Measurements from ENCODE around the gene WDR93. TPM values are rescaled to one million over a fixed set of nuclear protein-coding genes. Genes with fewer than 3 reads are reported as not detected.

Gene WDR93
- polyA plus RNA-seq, 2 of the 4 experiments (the other 2 are of a cell fraction) = 0.10 to 0.26 TPM

DNA sequence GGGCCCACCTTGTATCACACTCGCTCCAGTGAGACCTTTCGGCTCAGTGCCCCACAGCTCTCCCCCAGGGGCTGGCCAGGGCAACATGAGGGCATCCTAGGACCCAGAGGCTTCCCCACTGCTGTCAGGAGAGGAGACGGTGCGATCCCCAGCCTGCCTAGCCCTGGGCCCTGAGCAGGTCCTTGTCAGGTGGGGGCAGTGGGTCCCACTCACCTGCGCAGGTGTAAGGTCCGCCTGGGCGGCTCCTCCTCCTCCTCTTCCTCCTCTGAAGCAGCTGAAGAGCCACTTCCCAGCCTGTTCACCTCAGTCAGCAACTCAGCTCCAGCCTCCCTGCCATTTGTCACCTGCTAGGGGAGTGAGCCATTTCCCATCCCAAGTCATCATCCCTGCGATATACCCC, 44.9 kb upstream of the WDR93 start:
- no peaks in the 10 kb centered on the region for H3K4me1 ChIP-seq
- H3K4me2 ChIP-seq = no peak overlapping the region
- ATAC-seq (no peak), DNase-seq (ENCODE audit: low read depth in 1 of 2, low spot score in 1 of 2) (no peak), FAIRE-seq (no peak)
- WGBS (ENCODE audit: missing lambda C conversion rate) = 90% methylated on average over 8 of the region's 8 CpGs
- no peak overlapping the region for H3K4me3 ChIP-seq
- POLR2A ChIA-PET = no interaction called here
- H3K9me3 ChIP-seq = peaks cover 6% of the 10 kb centered on the region; the same call in 1 of the 3 replicates
- H3K27ac ChIP-seq = no peak overlapping the region
- TF ChIP-seq, protein P1, sequence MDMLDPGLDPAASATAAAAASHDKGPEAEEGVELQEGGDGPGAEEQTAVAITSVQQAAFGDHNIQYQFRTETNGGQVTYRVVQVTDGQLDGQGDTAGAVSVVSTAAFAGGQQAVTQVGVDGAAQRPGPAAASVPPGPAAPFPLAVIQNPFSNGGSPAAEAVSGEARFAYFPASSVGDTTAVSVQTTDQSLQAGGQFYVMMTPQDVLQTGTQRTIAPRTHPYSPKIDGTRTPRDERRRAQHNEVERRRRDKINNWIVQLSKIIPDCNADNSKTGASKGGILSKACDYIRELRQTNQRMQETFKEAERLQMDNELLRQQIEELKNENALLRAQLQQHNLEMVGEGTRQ (IDR thresholded peaks at IDR 0.05) = no peak
- TF ChIP-seq NR3C1 (IDR thresholded peaks at IDR 0.05) = no peak
- TF ChIP-seq EHF (CRISPR knock-in tag; IDR thresholded peaks at IDR 0.05) = no peak
- TF ChIP-seq, protein P2, sequence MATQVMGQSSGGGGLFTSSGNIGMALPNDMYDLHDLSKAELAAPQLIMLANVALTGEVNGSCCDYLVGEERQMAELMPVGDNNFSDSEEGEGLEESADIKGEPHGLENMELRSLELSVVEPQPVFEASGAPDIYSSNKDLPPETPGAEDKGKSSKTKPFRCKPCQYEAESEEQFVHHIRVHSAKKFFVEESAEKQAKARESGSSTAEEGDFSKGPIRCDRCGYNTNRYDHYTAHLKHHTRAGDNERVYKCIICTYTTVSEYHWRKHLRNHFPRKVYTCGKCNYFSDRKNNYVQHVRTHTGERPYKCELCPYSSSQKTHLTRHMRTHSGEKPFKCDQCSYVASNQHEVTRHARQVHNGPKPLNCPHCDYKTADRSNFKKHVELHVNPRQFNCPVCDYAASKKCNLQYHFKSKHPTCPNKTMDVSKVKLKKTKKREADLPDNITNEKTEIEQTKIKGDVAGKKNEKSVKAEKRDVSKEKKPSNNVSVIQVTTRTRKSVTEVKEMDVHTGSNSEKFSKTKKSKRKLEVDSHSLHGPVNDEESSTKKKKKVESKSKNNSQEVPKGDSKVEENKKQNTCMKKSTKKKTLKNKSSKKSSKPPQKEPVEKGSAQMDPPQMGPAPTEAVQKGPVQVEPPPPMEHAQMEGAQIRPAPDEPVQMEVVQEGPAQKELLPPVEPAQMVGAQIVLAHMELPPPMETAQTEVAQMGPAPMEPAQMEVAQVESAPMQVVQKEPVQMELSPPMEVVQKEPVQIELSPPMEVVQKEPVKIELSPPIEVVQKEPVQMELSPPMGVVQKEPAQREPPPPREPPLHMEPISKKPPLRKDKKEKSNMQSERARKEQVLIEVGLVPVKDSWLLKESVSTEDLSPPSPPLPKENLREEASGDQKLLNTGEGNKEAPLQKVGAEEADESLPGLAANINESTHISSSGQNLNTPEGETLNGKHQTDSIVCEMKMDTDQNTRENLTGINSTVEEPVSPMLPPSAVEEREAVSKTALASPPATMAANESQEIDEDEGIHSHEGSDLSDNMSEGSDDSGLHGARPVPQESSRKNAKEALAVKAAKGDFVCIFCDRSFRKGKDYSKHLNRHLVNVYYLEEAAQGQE (IDR thresholded peaks at IDR 0.05) = no peak
- no peak for TF ChIP-seq NPAS2 (CRISPR knock-in tag; IDR thresholded peaks at IDR 0.05; ENCODE audit: borderline replicate concordance)
- TF ChIP-seq, protein P3, sequence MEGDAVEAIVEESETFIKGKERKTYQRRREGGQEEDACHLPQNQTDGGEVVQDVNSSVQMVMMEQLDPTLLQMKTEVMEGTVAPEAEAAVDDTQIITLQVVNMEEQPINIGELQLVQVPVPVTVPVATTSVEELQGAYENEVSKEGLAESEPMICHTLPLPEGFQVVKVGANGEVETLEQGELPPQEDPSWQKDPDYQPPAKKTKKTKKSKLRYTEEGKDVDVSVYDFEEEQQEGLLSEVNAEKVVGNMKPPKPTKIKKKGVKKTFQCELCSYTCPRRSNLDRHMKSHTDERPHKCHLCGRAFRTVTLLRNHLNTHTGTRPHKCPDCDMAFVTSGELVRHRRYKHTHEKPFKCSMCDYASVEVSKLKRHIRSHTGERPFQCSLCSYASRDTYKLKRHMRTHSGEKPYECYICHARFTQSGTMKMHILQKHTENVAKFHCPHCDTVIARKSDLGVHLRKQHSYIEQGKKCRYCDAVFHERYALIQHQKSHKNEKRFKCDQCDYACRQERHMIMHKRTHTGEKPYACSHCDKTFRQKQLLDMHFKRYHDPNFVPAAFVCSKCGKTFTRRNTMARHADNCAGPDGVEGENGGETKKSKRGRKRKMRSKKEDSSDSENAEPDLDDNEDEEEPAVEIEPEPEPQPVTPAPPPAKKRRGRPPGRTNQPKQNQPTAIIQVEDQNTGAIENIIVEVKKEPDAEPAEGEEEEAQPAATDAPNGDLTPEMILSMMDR (IDR thresholded peaks at IDR 0.05) = no peak
- TF ChIP-seq PHF8 (IDR thresholded peaks at IDR 0.05; ENCODE audit: borderline replicate concordance, low read depth) = no peak
- no peak for TF ChIP-seq TFCP2L1 (CRISPR knock-in tag; IDR thresholded peaks at IDR 0.05)
- TF ChIP-seq, protein P4, sequence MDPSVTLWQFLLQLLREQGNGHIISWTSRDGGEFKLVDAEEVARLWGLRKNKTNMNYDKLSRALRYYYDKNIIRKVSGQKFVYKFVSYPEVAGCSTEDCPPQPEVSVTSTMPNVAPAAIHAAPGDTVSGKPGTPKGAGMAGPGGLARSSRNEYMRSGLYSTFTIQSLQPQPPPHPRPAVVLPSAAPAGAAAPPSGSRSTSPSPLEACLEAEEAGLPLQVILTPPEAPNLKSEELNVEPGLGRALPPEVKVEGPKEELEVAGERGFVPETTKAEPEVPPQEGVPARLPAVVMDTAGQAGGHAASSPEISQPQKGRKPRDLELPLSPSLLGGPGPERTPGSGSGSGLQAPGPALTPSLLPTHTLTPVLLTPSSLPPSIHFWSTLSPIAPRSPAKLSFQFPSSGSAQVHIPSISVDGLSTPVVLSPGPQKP (IDR thresholded peaks at IDR 0.05; ENCODE audit: low read depth, low read length) = no peak
- TF ChIP-seq CBX8 (IDR thresholded peaks at IDR 0.05) = no peak
- CTCF ChIA-PET = interaction anchor here (1.0 to 7.2 kb wide), 18 partner anchors 8 to 287 kb away, joined by 3 to 126 read pairs (median 6); partner anchors contain the start of genes KIF7, MESP1, PLIN1 and RHCG

DNA sequence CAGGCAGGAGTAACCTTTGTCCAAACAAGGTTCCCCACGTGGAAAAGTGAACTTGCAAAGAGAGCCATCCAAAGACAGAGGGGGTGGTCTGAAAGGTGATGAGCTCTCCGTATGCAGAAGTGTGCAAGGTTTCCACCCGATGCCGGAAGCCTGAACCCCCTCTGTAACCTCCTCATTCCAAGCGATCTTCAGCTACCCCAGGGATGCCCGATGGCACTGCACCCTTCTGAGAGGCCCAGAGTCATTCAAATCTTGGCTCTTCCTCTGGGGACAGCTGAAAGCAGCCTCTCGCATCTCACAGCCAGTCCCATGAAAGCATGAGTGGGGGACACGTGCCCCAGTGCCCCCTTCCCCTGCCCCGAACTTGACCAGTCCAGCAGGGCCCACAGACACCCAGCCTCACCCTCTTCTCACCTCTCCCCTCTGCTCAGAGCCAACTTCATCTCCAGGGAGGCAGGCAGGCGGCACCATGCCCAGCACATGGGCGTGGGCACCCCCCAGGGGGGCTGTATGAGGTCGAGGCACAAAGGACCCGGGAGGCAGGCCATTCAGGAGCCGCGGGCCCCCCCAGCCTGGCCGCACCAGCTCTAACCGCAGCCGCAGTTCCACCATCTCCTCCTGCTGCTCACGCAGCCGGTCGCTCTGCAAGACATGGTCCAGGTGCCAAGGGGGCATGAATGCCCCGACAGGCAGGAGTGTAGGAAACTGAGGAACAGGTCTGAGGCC, 44.0 kb upstream of the WDR93 start:
- Histone ChIP-seq H3K27ac (no peak overlapping the region), H3K4me1 (no peaks in the 10 kb centered on the region), H3K4me3 (no peak overlapping the region), H3K9me3 (no peaks in the 10 kb centered on the region), H3K4me2 (no peak overlapping the region)
- 71% methylated on average over 17 of the region's 22 CpGs for WGBS (ENCODE audit: missing lambda C conversion rate)
- ATAC-seq (peak; percentile 23 to 56; a peak in 5 of 6 replicates), DNase-seq (ENCODE audit: low read depth in 1 of 2, low spot score in 1 of 2) (no peak), FAIRE-seq (no peak)
- ChIA-PET POLR2A (no interaction called here), CTCF (interaction anchor here (0.5 to 7.2 kb wide), 34 partner anchors 8 to 288 kb away, joined by 3 to 126 read pairs (median 4); partner anchors contain the start of genes KIF7, MESP1, PEX11A and PLIN1)
- no peak for TF ChIP-seq POLR2A (IDR thresholded peaks at IDR 0.05; ENCODE audit: low read length)
- no peak for TF ChIP-seq CBX8 (IDR thresholded peaks at IDR 0.05)
- TF ChIP-seq, protein P5, sequence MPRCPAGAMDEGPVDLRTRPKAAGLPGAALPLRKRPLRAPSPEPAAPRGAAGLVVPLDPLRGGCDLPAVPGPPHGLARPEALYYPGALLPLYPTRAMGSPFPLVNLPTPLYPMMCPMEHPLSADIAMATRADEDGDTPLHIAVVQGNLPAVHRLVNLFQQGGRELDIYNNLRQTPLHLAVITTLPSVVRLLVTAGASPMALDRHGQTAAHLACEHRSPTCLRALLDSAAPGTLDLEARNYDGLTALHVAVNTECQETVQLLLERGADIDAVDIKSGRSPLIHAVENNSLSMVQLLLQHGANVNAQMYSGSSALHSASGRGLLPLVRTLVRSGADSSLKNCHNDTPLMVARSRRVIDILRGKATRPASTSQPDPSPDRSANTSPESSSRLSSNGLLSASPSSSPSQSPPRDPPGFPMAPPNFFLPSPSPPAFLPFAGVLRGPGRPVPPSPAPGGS (IDR thresholded peaks at IDR 0.05) = no peak
- TF ChIP-seq KDM1A (IDR thresholded peaks at IDR 0.05; ENCODE audit: low read depth) = no peak
- TF ChIP-seq HOXA7 (CRISPR knock-in tag; IDR thresholded peaks at IDR 0.05) = no peak
- no peak for TF ChIP-seq CEBPB (IDR thresholded peaks at IDR 0.05)
- TF ChIP-seq RFX5 (IDR thresholded peaks at IDR 0.05) = no peak
- no peak for TF ChIP-seq SMC3 (IDR thresholded peaks at IDR 0.05)
- TF ChIP-seq BHLHE40 (IDR thresholded peaks at IDR 0.05; ENCODE audit: low read depth, low read length) = no peak
- TF ChIP-seq FOSL2 (IDR thresholded peaks at IDR 0.05) = no peak
- TF ChIP-seq FOSL2 (CRISPR knock-in tag; IDR thresholded peaks at IDR 0.05) = no peak
- TF ChIP-seq KDM5A (IDR thresholded peaks at IDR 0.05) = no peak
- TF ChIP-seq POLR2AphosphoS2 (conservative IDR thresholded peaks at IDR 0.05; ENCODE audit: low read length) = no peak
- TF ChIP-seq PHF8 (IDR thresholded peaks at IDR 0.05; ENCODE audit: borderline replicate concordance, low read depth) = no peak
- no peak for TF ChIP-seq TFCP2L1 (CRISPR knock-in tag; IDR thresholded peaks at IDR 0.05)

All from A549 (cell line).